ENCODE measurements around the gene SHLD1.
A peak's percentile ranks its signal among the peaks of the same experiment; 100 is the strongest.
"Not testable (repeated sequence)": the region's sequence is repeated elsewhere in the genome, so short reads cannot be mapped to it uniquely, and the experiment has no call there.

The SHLD1 gene

GRCh38 chr20:5715071-5715841 is 34.9 kb upstream of the SHLD1 start:
- TF ChIP-seq, protein P1, sequence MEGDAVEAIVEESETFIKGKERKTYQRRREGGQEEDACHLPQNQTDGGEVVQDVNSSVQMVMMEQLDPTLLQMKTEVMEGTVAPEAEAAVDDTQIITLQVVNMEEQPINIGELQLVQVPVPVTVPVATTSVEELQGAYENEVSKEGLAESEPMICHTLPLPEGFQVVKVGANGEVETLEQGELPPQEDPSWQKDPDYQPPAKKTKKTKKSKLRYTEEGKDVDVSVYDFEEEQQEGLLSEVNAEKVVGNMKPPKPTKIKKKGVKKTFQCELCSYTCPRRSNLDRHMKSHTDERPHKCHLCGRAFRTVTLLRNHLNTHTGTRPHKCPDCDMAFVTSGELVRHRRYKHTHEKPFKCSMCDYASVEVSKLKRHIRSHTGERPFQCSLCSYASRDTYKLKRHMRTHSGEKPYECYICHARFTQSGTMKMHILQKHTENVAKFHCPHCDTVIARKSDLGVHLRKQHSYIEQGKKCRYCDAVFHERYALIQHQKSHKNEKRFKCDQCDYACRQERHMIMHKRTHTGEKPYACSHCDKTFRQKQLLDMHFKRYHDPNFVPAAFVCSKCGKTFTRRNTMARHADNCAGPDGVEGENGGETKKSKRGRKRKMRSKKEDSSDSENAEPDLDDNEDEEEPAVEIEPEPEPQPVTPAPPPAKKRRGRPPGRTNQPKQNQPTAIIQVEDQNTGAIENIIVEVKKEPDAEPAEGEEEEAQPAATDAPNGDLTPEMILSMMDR (IDR thresholded peaks at IDR 0.05; ENCODE audit: insufficient read depth, low read depth, low read length, missing control alignments): no peak
- DNase-seq (ENCODE audit: low read depth): no peak
- H3K4me3 ChIP-seq (ENCODE audit: low read depth, low read length): no peak overlapping the region

DNA sequence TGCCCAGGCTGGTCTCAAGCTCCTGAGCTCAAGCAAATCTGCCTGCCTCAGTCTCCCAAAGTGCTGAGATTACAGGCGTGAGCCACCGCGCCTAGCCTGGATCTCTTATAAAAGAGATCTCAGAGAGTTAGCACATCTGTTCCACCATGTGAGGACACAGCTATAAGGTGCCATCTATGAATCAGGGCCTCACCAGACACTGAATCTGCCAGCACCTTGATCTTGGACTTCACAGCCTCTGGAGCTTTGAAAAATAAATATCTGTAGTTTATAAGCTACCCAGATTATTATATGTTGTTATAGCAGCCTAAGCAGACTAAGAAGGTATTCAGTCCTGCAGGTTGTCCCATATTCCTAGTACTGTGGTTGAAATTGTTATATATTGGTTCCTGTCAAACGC is 33.2 kb upstream of the SHLD1 start:
- H3K4me3 ChIP-seq (ENCODE audit: low read depth, low read length): no peak overlapping the region
- TF ChIP-seq, protein P1 (IDR thresholded peaks at IDR 0.05; ENCODE audit: insufficient read depth, low read depth, low read length, missing control alignments): no peak
- no peak for DNase-seq (ENCODE audit: low read depth)

- no peak for DNase-seq (ENCODE audit: low read depth)
- TF ChIP-seq, protein P1 (IDR thresholded peaks at IDR 0.05; ENCODE audit: insufficient read depth, low read depth, low read length, missing control alignments): no peak
- H3K4me3 ChIP-seq (ENCODE audit: low read depth, low read length): no peak overlapping the region
Observed at GRCh38 chr20:5718896-5719595, 31.2 kb upstream of the SHLD1 start.

DNA sequence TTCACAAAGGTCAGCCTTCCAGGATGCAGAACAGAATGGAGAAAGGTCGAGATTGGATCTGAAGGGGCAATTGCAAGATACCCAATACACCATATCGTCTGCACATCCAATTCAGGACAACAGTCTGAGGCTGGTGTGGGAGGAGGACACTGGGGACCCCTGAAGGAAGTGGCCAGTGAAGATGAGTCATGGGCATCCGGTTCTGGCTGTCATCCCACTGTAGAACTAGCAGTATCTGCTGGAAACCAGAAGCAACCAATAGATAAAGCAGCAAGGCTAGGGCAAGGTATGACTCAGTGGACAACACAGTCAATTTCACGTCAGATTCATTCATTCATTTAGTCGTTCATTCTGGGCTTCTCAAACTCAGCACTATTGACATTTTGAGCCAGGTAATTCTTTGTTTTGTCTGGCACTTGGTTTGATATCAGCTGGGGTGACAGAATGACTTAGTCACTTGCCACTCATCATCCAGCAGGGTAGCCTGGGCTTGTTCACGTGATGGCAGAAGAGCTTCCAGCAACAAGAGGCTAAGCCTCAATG is 30.3 kb upstream of the SHLD1 start:
- H3K4me3 ChIP-seq (ENCODE audit: low read depth, low read length): no peak overlapping the region
- peak; percentile 26 for DNase-seq (ENCODE audit: low read depth)
- TF ChIP-seq, protein P1 (IDR thresholded peaks at IDR 0.05; ENCODE audit: insufficient read depth, low read depth, low read length, missing control alignments): no peak

DNA sequence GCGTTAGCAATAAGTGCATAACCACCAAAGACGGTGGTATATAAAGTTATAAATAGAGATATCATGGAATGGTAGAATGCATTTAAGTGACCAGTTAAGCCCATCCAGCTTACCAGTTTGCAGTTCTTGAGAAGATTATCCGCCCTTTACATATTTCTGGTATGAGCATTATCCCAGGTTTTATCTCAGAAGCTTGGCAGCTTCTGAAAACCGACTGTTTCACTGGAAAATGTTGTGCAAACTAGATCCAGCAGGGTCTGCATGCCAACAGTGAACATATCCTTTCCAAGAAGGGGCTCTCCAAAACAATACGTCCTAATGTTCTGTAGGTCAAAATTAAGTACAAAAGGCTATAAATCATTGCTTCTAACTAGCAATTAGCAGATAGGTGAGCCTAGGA is 29.5 kb upstream of the SHLD1 start:
- no peak overlapping the region for H3K4me3 ChIP-seq (ENCODE audit: low read depth, low read length)
- TF ChIP-seq, protein P1 (IDR thresholded peaks at IDR 0.05; ENCODE audit: insufficient read depth, low read depth, low read length, missing control alignments): no peak
- DNase-seq (ENCODE audit: low read depth): no peak

- not testable (repeated sequence) for H3K4me3 ChIP-seq (ENCODE audit: low read depth, low read length); DNase-seq (ENCODE audit: low read depth)
Observed at GRCh38 chr20:5721356-5721755, 28.8 kb upstream of the SHLD1 start.

DNA sequence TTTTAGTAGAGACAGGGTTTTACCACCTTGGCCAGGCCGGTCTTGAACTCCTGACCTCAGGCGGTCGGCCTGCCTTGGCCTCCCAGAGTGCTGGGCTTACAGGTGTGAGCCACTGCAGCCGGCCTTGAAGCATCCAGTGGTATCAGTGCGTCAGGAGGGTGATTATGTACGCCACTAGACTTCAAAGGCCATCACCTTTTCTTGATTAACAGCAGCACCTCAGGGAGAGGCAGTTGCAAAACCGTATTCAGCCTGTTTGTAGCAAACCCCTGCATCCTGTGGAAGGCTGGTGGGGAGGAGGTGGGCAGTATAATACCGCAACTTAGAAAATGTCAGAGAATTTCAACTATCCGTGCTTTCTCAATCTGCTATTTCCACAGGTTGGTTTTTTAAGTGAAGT is 27.3 kb upstream of the SHLD1 start:
- DNase-seq (ENCODE audit: low read depth): no peak
- no peak overlapping the region for H3K4me3 ChIP-seq (ENCODE audit: low read depth, low read length)
- TF ChIP-seq, protein P1 (IDR thresholded peaks at IDR 0.05; ENCODE audit: insufficient read depth, low read depth, low read length, missing control alignments): no peak

GRCh38 chr20:5725183-5725463 is 25.1 kb upstream of the SHLD1 start:
- DNase-seq (ENCODE audit: low read depth); H3K4me3 ChIP-seq (ENCODE audit: low read depth, low read length): not testable (repeated sequence)

Data from GM12865 (cell line).